ENCODE results near the gene PPP6R3.

Gene PPP6R3

GRCh38 chr11:68436162-68436888, 24.2 kb upstream of the PPP6R3 start:
- in situ Hi-C loops (cut with MboI; ENCODE audit: low pct_unique_long_range_greater_than_20kb, low sequenced_read_pairs, unreplicated experiment) = no loop called here
- no peak for DNase-seq (ENCODE audit: low spot score)
- TF ChIP-seq CTCF (IDR thresholded peaks at IDR 0.05; ENCODE audit: extremely low read depth, insufficient read depth, missing control alignments) = no peak

DNA sequence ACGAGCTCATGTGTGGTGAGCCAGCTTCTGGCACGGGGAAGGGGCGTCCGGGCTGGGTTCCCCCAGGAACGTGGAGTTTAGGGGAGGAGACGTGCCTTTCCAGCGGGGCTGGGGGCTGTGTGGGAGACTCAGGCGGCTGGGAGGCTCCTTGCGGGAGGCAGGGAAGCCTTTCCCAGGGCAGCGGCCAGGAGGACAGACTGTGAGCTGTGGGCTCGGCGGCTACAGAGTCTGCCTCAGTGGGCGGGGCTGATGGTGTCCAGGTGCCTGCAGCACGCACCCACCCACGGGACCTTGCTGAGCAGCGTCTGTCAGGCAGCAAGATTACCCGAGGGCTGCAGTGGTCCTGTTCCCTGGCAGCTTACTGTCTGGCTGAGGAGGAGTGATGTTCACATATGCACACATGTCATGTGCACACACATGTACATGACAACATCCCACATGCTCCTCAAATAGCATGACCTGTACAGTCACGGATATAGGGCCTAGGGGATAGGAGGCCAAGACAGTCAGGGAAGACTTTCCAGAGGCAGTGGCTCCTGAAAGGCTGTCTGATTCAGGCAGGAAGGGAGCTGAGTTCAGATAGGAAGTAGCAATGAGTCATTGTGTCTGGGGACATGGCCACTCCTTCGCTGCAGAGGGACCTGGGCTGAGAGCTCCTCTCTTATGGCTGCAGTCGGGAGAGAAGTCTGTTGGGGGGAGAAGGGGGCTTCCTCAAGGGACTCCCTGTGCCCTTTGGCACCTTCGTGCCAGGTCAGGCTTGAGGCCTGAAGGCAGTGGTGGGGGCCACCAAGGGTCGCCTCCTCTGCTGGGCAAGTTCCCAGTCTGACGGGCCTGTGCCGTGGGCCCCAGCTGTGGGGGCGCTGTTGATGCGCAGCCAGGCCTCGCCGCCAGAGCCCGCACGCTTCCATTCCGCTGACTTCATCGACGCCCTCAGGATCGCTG, 23.3 kb upstream of the PPP6R3 start:
- DNase-seq (ENCODE audit: low spot score) = no peak
- in situ Hi-C loops (cut with MboI; ENCODE audit: low pct_unique_long_range_greater_than_20kb, low sequenced_read_pairs, unreplicated experiment) = no loop called here
- no peak for TF ChIP-seq CTCF (IDR thresholded peaks at IDR 0.05; ENCODE audit: extremely low read depth, insufficient read depth, missing control alignments)

DNA sequence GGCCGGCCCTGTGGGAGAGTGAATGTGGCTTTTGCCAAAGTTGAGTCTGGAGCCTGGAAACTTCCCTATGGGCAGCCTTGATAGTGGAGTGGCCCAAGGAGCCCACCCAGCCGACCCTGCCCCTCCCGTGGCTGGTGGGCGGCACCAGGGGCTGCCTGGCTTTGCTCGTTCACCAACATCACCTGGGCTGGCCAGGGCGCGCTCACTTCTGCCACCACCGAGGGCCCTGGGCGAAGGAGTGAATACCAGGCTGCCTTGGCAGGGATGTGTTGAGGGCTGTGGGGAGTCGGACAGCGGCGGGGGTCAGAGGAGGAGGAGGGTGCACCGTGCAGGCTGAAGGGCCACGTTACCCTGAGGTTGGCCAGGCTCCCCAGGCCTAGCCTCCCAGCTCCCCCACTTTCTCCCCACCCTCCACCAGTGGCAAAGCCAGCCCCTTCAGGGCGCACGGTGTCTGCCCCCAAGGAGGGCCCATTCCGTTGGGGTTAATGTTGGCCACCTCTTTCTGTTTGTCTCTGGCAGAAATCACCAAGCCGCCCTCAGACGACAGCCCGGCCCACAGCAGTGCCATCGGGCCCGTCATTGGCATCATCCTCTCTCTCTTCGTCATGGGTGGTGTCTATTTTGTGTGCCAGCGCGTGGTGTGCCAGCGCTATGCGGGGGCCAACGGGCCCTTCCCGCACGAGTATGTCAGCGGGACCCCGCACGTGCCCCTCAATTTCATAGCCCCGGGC, 22.5 kb upstream of the PPP6R3 start:
- TF ChIP-seq CTCF (IDR thresholded peaks at IDR 0.05; ENCODE audit: extremely low read depth, insufficient read depth, missing control alignments) = no peak
- in situ Hi-C loops (cut with MboI; ENCODE audit: low pct_unique_long_range_greater_than_20kb, low sequenced_read_pairs, unreplicated experiment) = no loop called here
- DNase-seq (ENCODE audit: low spot score) = no peak

DNA sequence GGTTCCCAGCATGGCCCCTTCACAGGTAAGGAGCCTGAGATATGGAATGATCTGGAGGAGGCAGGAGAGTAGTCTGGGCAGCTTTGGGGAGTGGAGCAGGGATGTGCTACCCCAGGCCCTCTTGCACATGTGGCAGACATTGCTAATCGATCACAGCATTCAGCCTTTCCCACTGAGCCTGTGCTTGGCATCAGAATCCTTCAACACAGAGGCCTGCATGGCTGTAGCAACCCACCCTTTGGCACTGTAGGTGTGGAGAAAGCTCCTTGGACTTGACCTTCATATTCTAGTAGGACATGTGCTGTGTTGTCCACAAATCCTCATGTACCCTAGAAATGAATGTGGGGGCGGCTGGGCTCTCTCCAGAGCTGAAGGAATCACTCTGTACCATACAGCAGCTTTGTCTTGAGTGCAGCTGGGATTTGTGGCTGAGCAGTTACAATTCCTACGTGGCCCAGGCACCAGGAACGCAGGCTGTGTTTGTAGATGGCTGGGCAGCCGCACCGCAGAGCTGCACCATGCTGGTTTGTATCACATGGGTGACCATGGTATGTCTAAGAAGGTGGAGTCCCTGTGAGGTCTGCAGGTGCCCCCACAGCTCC, 21.8 kb upstream of the PPP6R3 start:
- no peak for TF ChIP-seq CTCF (IDR thresholded peaks at IDR 0.05; ENCODE audit: extremely low read depth, insufficient read depth, missing control alignments)
- in situ Hi-C loops (cut with MboI; ENCODE audit: low pct_unique_long_range_greater_than_20kb, low sequenced_read_pairs, unreplicated experiment) = no loop called here
- DNase-seq (ENCODE audit: low spot score) = no peak

DNA sequence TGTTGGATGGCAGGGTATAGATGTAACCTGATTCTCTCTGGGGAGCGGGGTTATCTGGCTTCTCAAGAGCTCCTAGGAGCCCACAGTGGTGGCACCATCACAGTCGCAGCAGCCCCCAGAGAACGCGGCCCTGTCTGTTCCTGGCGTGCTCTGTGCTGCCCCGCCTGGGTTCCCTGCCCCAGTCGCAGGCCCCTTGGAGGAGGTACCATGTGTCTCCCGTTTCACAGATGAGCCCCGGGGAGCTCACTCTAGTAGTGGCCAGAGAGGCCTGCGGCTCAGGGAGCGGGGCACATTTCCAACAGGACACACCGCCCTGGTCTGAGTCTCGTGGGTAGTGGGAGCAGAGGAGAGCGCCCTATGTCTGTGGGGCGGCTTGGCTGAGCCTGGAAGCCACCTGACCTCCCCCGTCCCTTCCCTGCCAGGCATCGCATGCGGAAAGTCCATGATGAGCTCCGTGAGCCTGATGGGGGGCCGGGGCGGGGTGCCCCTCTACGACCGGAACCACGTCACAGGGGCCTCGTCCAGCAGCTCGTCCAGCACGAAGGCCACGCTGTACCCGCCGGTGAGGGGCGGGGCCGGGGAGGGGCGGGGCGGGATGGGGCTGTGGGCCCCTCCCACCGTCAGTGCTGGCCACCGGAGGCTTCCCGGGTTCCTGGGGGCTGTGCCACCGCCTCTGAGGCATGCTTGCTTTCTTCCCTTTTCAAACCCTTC, 21.0 kb upstream of the PPP6R3 start:
- DNase-seq (ENCODE audit: low spot score) = no peak
- TF ChIP-seq CTCF (IDR thresholded peaks at IDR 0.05; ENCODE audit: extremely low read depth, insufficient read depth, missing control alignments) = no peak
- in situ Hi-C loops (cut with MboI; ENCODE audit: low pct_unique_long_range_greater_than_20kb, low sequenced_read_pairs, unreplicated experiment) = no loop called here

All from GM13977 (cell line).